OCI-LY7 (cell line): ENCODE measurements around the gene RAB35. TPM values are rescaled to one million over a fixed set of nuclear protein-coding genes. Genes with fewer than 3 reads are reported as not detected.

Experiments used
- BruUV-seq: library from RNA; stranded (reverse); fragments of 400-500 nt; replicated peaks from 2 replicates; lab custom pipeline; 2021; lab: Mats Ljungman, UMichigan
- CTCF ChIA-PET: fragments of 300-600 bp; sonication (Branson Sonifier 250); formaldehyde crosslinking; loops from one replicate; lab custom pipeline; 2022; ENCODE audit warnings: antibody characterized with exemption; ENCODE audit not compliant: unreplicated experiment; lab: Charles Lee
- POLR2A ChIA-PET: fragments of 300-600 bp; sonication (Branson Sonifier 250); formaldehyde crosslinking; loops from one replicate; lab custom pipeline; 2022; ENCODE audit warnings: antibody characterized with exemption; lab: Charles Lee
- DNase-seq: peaks from one replicate; pipeline ENCODE4 v3.0.0-alpha.2; 2015; ENCODE audit warnings: low spot score
- H2AFZ ChIP-seq: fragments of 200-600 bp; sonication (generic), shearing (Covaris generic); 2 replicates; pipeline ENCODE4 v1.6.1; 2014; ENCODE audit warnings: mild to moderate bottlenecking, antibody characterized with exemption, low read length, moderate library complexity
- H3K27ac ChIP-seq: fragments of 200-600 bp; sonication (generic); 2 replicates; pipeline ENCODE4 v1.5.1; 2014; ENCODE audit warnings: mixed run types, low read depth, mild to moderate bottlenecking, moderate library complexity, low read length, inconsistent platforms; ENCODE audit not compliant: poor library complexity, severe bottlenecking
- H3K36me3 ChIP-seq: fragments of 200-600 bp; sonication (generic); 2 replicates; pipeline ENCODE4 v1.6.1; 2014; ENCODE audit warnings: mild to moderate bottlenecking, antibody characterized with exemption, low read length, moderate library complexity, mixed read lengths; ENCODE audit not compliant: insufficient read depth
- H3K4me1 ChIP-seq: fragments of 200-600 bp; sonication (generic); 2 replicates; pipeline ENCODE4 v1.5.1; 2014; ENCODE audit warnings: mild to moderate bottlenecking, low read length; ENCODE audit not compliant: insufficient read depth, poor library complexity, severe bottlenecking
- H3K4me2 ChIP-seq: fragments of 200-600 bp; sonication (generic); 2 replicates; pipeline ENCODE4 v1.6.1; 2014; ENCODE audit warnings: mild to moderate bottlenecking, low read length
- H3K4me3 ChIP-seq: fragments of 200-600 bp; sonication (generic); 2 replicates; pipeline ENCODE4 v1.5.1; 2014; ENCODE audit warnings: mild to moderate bottlenecking, low read depth, low read length; ENCODE audit not compliant: poor library complexity, severe bottlenecking
- H3K79me2 ChIP-seq: fragments of 200-600 bp; sonication (generic); 2 replicates; pipeline ENCODE4 v1.6.1; 2016; ENCODE audit warnings: low read depth, mild to moderate bottlenecking, low read length, moderate library complexity, mixed read lengths; ENCODE audit not compliant: insufficient read depth
- H3K9me2 ChIP-seq: fragments of 200-600 bp; sonication (generic); 2 replicates; pipeline ENCODE4 v1.6.1; 2016; ENCODE audit warnings: mild to moderate bottlenecking, low read length, mixed read lengths; ENCODE audit not compliant: insufficient read depth
- H3K9me3 ChIP-seq: fragments of 200-600 bp; sonication (generic); 2 replicates; pipeline ENCODE4 v1.6.1; 2014; ENCODE audit warnings: mild to moderate bottlenecking, mixed run types, low read length, mixed read lengths
- H4K20me1 ChIP-seq: fragments of 200-600 bp; sonication (generic); 2 replicates; pipeline ENCODE4 v1.6.1; 2014; ENCODE audit warnings: mild to moderate bottlenecking, antibody characterized with exemption, low read length, moderate library complexity, mixed read lengths; ENCODE audit not compliant: insufficient read depth
- CTCF ChIP-seq: fragments of 200-600 bp; sonication (generic); conservative IDR thresholded peaks from 2 replicates; pipeline ENCODE4 v1.5.1; 2014; ENCODE audit warnings: mild to moderate bottlenecking, antibody characterized with exemption, low read length, moderate library complexity, mixed read lengths
- EZH2phosphoT487 ChIP-seq: fragments of 200-600 bp; sonication (generic); IDR thresholded peaks from 2 replicates; pipeline ENCODE4 v1.6.1; 2018; ENCODE audit warnings: low read depth, borderline replicate concordance, mild to moderate bottlenecking, mixed run types, antibody characterized with exemption, low read length, moderate library complexity, mixed read lengths
- intact Hi-C: fragments of 100-400 bp; cut with micrococcal nuclease; formaldehyde crosslinking; loops from one replicate; pipeline ENCODE4 v1.10.0; 2022; ENCODE audit not compliant: unreplicated experiment
- total RNA-seq, 2 experiments: library from RNA; depleted of rRNA in 1 of 2; stranded (reverse); fragments of >200 nt in 1 of 2; shearing (Covaris generic) in 1 of 2; gene quantifications; 2 replicates each; pipeline ENCODE4 v1.2.3, GENCODE V29; 2014 to 2022

RAB35 gene
- total RNA-seq, 2 experiments from 2014 or later: 42.2 to 85.9 TPM

DNA sequence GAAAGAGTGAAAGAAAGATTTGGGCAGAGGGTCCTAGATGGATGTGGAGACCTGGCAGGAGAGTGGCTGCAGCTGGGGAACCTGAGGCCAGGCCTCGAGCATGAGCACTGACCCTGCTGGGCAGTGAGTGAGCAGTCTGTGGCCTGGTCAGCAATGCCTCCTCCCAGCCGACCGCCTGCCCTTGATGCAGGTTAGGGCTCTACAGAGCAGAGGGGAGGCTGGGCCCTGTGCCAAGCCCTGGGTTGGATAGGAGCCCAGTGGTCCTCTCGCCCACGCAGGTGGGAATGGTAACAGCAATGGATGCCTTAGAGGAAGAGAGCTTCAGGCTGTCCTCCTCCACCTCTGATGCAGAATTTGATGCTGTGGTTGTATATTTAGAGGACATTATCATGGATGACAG lies 59.8 kb downstream of the RAB35 start:
- Histone ChIP-seq H3K9me3 (no peaks in the 10 kb centered on the region), H3K9me2 (no peaks in the 10 kb centered on the region), H2AFZ (no peak overlapping the region), H3K4me1 (no peaks in the 10 kb centered on the region), H3K36me3 (no peaks in the 10 kb centered on the region; the same call in 1 of the 2 replicates), H3K27ac (no peak overlapping the region), H3K79me2 (no peaks in the 10 kb centered on the region), H3K4me2 (no peak overlapping the region), H4K20me1 (no peaks in the 10 kb centered on the region), H3K4me3 (no peak overlapping the region)
- ChIA-PET POLR2A (no interaction called here), CTCF (no interaction called here)
- no peak for DNase-seq
- intact Hi-C loops: no loop called here
- no peak for TF ChIP-seq EZH2phosphoT487
- TF ChIP-seq CTCF: no peak
- no TSS peak for BruUV-seq

GRCh38 chr12:120055231-120056000 lies 61.1 kb downstream of the RAB35 start:
- Histone ChIP-seq H3K9me2 (no peaks in the 10 kb centered on the region), H3K36me3 (no peaks in the 10 kb centered on the region), H3K79me2 (no peaks in the 10 kb centered on the region), H4K20me1 (no peaks in the 10 kb centered on the region), H3K4me2 (no peak overlapping the region), H2AFZ (no peak overlapping the region), H3K4me1 (no peaks in the 10 kb centered on the region), H3K27ac (no peak overlapping the region), H3K9me3 (no peaks in the 10 kb centered on the region), H3K4me3 (no peak overlapping the region)
- DNase-seq: no peak
- ChIA-PET CTCF (no interaction called here), POLR2A (no interaction called here)
- TF ChIP-seq CTCF: no peak
- intact Hi-C loops: no loop called here
- no TSS peak for BruUV-seq

GRCh38 chr12:120054293-120054692 lies 62.3 kb downstream of the RAB35 start:
- H3K9me3 ChIP-seq: no peaks in the 10 kb centered on the region
- intact Hi-C loops: no loop called here
- no peak overlapping the region for H3K27ac ChIP-seq
- H3K9me2 ChIP-seq: no peaks in the 10 kb centered on the region
- H3K4me1 ChIP-seq: no peaks in the 10 kb centered on the region
- ChIA-PET CTCF (no interaction called here), POLR2A (interaction anchor here (0.7 kb wide), 3 partner anchors 115 to 906 kb away, joined by 3 read pairs; partner anchors contain the start of gene SIRT4)
- no peak for DNase-seq
- no peak overlapping the region for H2AFZ ChIP-seq
- H3K36me3 ChIP-seq: no peaks in the 10 kb centered on the region
- H3K4me2 ChIP-seq: no peak overlapping the region
- TF ChIP-seq CTCF: no peak
- TF ChIP-seq EZH2phosphoT487: no peak
- H4K20me1 ChIP-seq: no peaks in the 10 kb centered on the region
- H3K4me3 ChIP-seq: no peak overlapping the region
- no TSS peak for BruUV-seq
- no peaks in the 10 kb centered on the region for H3K79me2 ChIP-seq
